Measurements from ENCODE around the gene CLIP4.

The CLIP4 gene

GRCh38 chr2:29207352-29208148, 92.3 kb downstream of the CLIP4 start:
- H3K27ac ChIP-seq (ENCODE audit: low read depth, low read length, poor library complexity, severe bottlenecking): no peak overlapping the region
- H3K79me2 ChIP-seq (ENCODE audit: insufficient read depth, low read length): no peaks in the 10 kb centered on the region
- H3F3A ChIP-seq (ENCODE audit: insufficient read depth, low read length): no peaks in the 10 kb centered on the region
- H3K4me3 ChIP-seq (ENCODE audit: low read depth, low read length, poor library complexity, severe bottlenecking): no peak overlapping the region
- H3K4me2 ChIP-seq (ENCODE audit: low read length): no peak overlapping the region
- no peak overlapping the region for H2AFZ ChIP-seq (ENCODE audit: low read length)
- no peaks in the 10 kb centered on the region for H4K20me1 ChIP-seq (ENCODE audit: insufficient read depth, low read length)
- H3K36me3 ChIP-seq (ENCODE audit: insufficient read depth, low read length): no peaks in the 10 kb centered on the region
- H3K9me3 ChIP-seq (ENCODE audit: low read length): no peaks in the 10 kb centered on the region
- H3K27me3 ChIP-seq (ENCODE audit: insufficient read depth, low read length): no peaks in the 10 kb centered on the region
- no peaks in the 10 kb centered on the region for H3K4me1 ChIP-seq (ENCODE audit: insufficient read depth, low read length, severe bottlenecking)
- no peaks in the 10 kb centered on the region for H3K9me2 ChIP-seq (ENCODE audit: low read depth, low read length)
- no peak overlapping the region for H3K9ac ChIP-seq (ENCODE audit: low read length)
- TF ChIP-seq EZH2 (IDR thresholded peaks at IDR 0.05; ENCODE audit: borderline replicate concordance, low read length) (no peak), CTCF (IDR thresholded peaks at IDR 0.05; ENCODE audit: low read length) (no peak)

- Histone ChIP-seq H3K27me3 (ENCODE audit: insufficient read depth, low read length) (no peaks in the 10 kb centered on the region), H3F3A (ENCODE audit: insufficient read depth, low read length) (no peaks in the 10 kb centered on the region), H3K79me2 (ENCODE audit: insufficient read depth, low read length) (no peaks in the 10 kb centered on the region), H3K36me3 (ENCODE audit: insufficient read depth, low read length) (no peaks in the 10 kb centered on the region), H3K9me3 (ENCODE audit: low read length) (no peaks in the 10 kb centered on the region), H3K4me1 (ENCODE audit: insufficient read depth, low read length, severe bottlenecking) (no peaks in the 10 kb centered on the region), H3K27ac (ENCODE audit: low read depth, low read length, poor library complexity, severe bottlenecking) (no peak overlapping the region), H2AFZ (ENCODE audit: low read length) (no peak overlapping the region), H3K4me3 (ENCODE audit: low read depth, low read length, poor library complexity, severe bottlenecking) (no peak overlapping the region), H4K20me1 (ENCODE audit: insufficient read depth, low read length) (no peaks in the 10 kb centered on the region), H3K9ac (ENCODE audit: low read length) (no peak overlapping the region), H3K4me2 (ENCODE audit: low read length) (no peak overlapping the region), H3K9me2 (ENCODE audit: low read depth, low read length) (no peaks in the 10 kb centered on the region)
- TF ChIP-seq EZH2 (IDR thresholded peaks at IDR 0.05; ENCODE audit: borderline replicate concordance, low read length) (no peak), CTCF (IDR thresholded peaks at IDR 0.05; ENCODE audit: low read length) (no peak)
These were observed 94.3 kb downstream of the CLIP4 start for GRCh38 chr2:29209551-29209950.

GRCh38 chr2:29212009-29212408, 96.8 kb downstream of the CLIP4 start:
- Histone ChIP-seq H3K4me2 (ENCODE audit: low read length) (no peak overlapping the region), H3F3A (ENCODE audit: insufficient read depth, low read length) (no peaks in the 10 kb centered on the region), H4K20me1 (ENCODE audit: insufficient read depth, low read length) (no peaks in the 10 kb centered on the region), H3K79me2 (ENCODE audit: insufficient read depth, low read length) (no peaks in the 10 kb centered on the region), H3K4me1 (ENCODE audit: insufficient read depth, low read length, severe bottlenecking) (no peaks in the 10 kb centered on the region), H3K9ac (ENCODE audit: low read length) (no peak overlapping the region), H3K9me2 (ENCODE audit: low read depth, low read length) (no peaks in the 10 kb centered on the region), H3K9me3 (ENCODE audit: low read length) (no peaks in the 10 kb centered on the region), H3K27me3 (ENCODE audit: insufficient read depth, low read length) (0 out of 2 replicates have a peak, but pooled peaks cover 5% of the 10 kb centered on the region), H3K36me3 (ENCODE audit: insufficient read depth, low read length) (no peaks in the 10 kb centered on the region), H3K4me3 (ENCODE audit: low read depth, low read length, poor library complexity, severe bottlenecking) (no peak overlapping the region), H3K27ac (ENCODE audit: low read depth, low read length, poor library complexity, severe bottlenecking) (no peak overlapping the region), H2AFZ (ENCODE audit: low read length) (no peak overlapping the region)
- TF ChIP-seq EZH2 (IDR thresholded peaks at IDR 0.05; ENCODE audit: borderline replicate concordance, low read length): no peak
- no peak for TF ChIP-seq CTCF (IDR thresholded peaks at IDR 0.05; ENCODE audit: low read length)
